Measurements from ENCODE around the gene TBC1D1. TPM values are rescaled to one million over a fixed set of nuclear protein-coding genes. Genes with fewer than 3 reads are reported as not detected.

TBC1D1 gene
- total RNA-seq, 1 donor from 2014 or later: 96.0 TPM

DNA sequence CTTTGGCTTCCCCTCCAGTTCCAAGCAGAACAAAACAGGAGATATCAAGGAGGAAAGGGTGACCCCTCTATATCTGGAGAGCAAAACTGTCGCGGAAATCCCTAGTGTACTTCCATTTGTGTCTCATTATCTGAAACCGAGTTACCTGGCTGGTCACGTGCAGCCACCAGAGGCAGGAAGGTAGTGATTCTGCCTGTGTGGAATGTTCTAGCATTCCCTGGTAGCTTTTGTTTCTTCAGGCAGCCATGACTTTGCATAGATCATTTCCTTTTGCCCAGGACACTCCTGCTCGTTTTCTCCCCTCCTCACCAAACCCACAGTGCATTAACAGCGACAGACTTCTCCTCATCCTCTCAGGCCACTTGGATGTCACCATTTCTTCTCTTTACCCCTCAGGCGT, 177.2 kb downstream of the TBC1D1 start:
- Histone ChIP-seq H3K4me3 (no peak overlapping the region), H3K27ac (no peak overlapping the region), H3K36me3 (no peaks in the 10 kb centered on the region), H3K27me3 (no peaks in the 10 kb centered on the region), H3K9me3 (no peaks in the 10 kb centered on the region), H3K4me1 (peaks cover 17% of the 10 kb centered on the region)
- intact Hi-C loops (cut with DNase I): no loop called here
- DNase-seq (ENCODE audit: extremely low spot score in 2 of 2): no peak
- TF ChIP-seq POLR2A (IDR thresholded peaks at IDR 0.05): no peak
- TF ChIP-seq, protein P1, sequence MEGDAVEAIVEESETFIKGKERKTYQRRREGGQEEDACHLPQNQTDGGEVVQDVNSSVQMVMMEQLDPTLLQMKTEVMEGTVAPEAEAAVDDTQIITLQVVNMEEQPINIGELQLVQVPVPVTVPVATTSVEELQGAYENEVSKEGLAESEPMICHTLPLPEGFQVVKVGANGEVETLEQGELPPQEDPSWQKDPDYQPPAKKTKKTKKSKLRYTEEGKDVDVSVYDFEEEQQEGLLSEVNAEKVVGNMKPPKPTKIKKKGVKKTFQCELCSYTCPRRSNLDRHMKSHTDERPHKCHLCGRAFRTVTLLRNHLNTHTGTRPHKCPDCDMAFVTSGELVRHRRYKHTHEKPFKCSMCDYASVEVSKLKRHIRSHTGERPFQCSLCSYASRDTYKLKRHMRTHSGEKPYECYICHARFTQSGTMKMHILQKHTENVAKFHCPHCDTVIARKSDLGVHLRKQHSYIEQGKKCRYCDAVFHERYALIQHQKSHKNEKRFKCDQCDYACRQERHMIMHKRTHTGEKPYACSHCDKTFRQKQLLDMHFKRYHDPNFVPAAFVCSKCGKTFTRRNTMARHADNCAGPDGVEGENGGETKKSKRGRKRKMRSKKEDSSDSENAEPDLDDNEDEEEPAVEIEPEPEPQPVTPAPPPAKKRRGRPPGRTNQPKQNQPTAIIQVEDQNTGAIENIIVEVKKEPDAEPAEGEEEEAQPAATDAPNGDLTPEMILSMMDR (IDR thresholded peaks at IDR 0.05): no peak
- no peak for TF ChIP-seq POLR2AphosphoS5 (IDR thresholded peaks at IDR 0.05; ENCODE audit: insufficient read depth in 1 of 2, low read depth in 1 of 2)

DNA sequence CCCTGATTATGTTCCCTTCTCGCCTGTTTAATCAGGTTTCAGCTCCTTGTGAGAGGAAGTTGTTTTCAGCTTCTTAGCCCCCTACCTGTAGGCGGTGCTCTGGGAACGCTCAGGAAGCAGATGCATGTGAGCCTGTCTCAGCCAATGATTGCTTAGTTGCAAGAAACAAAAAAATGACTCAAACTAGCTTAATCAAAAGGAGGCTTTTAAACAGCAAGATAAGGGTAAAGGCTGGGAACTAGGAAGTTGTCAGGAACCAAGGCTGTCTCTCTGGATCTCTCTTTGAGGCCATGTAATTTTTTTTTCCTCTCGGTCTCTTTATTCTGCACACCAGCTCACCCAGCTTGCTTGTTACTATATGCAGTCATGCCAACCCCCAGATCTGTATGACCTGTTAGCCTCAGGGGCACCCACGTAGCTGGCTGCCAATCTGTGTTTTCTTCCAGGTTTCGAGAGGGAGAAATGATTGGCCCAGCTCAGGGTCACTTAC, 178.4 kb downstream of the TBC1D1 start:
- Histone ChIP-seq H3K4me3 (no peak overlapping the region), H3K27ac (no peak overlapping the region), H3K9me3 (no peaks in the 10 kb centered on the region), H3K36me3 (no peaks in the 10 kb centered on the region), H3K4me1 (peaks cover 29% of the 10 kb centered on the region), H3K27me3 (no peaks in the 10 kb centered on the region)
- TF ChIP-seq POLR2AphosphoS5 (IDR thresholded peaks at IDR 0.05; ENCODE audit: insufficient read depth in 1 of 2, low read depth in 1 of 2) (peak in 1 of 2 donors; percentile 36), POLR2A (IDR thresholded peaks at IDR 0.05) (no peak)
- TF ChIP-seq, protein P1 (IDR thresholded peaks at IDR 0.05): peak in 1 of 3 experiments; percentile 18
- peak in 1 of 2 donors; percentile 49 for DNase-seq (ENCODE audit: extremely low spot score in 2 of 2)
- intact Hi-C loops (cut with DNase I): no loop called here

DNA sequence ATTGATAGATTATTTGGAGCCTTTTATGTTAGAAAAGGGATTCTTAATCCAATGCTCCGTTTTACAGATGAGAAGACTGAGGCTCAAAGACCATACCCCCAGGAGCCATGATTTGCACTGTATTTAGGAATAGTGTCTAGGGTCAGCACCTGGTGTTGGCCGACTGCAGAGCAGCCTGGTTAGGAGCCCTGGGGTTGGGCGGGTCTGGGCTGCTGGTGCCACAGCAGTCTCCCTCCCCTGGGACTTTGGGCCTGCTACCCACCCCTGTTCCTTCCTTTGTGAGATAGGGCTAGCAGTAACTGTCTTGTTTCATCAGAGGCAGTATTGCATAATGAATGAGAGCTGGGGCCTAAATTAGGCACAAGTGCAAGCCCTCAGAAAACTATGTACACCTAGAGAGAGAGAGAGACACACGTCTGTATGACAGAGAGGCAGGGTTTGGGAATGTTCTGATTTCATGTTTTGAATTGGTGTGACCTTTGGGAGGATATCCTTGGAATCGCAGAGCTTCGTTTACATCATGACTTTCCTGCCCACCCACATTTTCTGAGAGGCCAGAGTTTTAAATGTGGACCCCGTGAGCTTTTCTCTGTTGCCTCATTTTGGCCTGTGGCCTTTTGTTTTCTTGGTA, 181.0 kb downstream of the TBC1D1 start:
- no peaks in the 10 kb centered on the region for H3K27me3 ChIP-seq
- H3K4me1 ChIP-seq: peaks cover 50% of the 10 kb centered on the region
- peak in 1 of 2 donors; percentile 69 for DNase-seq (ENCODE audit: extremely low spot score in 2 of 2)
- intact Hi-C loops (cut with DNase I): loop anchor here (10.0 kb wide), 1 partner anchor 103 kb away; no protein-coding TSS in a partner anchor
- TF ChIP-seq POLR2AphosphoS5 (IDR thresholded peaks at IDR 0.05; ENCODE audit: insufficient read depth in 1 of 2, low read depth in 1 of 2) (peak in 1 of 2 donors; percentile 44), POLR2A (IDR thresholded peaks at IDR 0.05) (no peak)
- H3K36me3 ChIP-seq: no peaks in the 10 kb centered on the region
- no peak overlapping the region for H3K4me3 ChIP-seq
- no peaks in the 10 kb centered on the region for H3K9me3 ChIP-seq
- peak overlapping the region; percentile 72 for H3K27ac ChIP-seq

DNA sequence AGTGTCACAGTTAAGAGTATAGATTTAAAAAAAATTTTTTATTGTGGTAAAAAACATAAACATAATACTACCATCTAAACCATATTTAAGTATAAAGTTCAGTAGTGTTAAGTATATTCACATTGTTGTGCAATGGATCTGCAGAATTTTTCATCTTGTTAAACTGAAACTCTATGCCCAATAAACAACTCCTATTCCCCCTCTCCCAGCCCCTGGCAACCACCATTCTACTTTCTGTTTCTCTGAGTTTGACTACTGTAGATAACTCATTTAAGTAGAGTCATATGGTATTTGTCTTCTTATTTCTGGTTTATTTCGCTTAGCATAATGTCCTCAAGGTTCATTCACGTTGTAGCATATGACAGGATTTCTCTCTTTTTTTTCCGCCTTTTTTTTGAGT, 181.7 kb downstream of the TBC1D1 start:
- no peak overlapping the region for H3K4me3 ChIP-seq
- no peaks in the 10 kb centered on the region for H3K27me3 ChIP-seq
- TF ChIP-seq, protein P1 (IDR thresholded peaks at IDR 0.05): no peak
- TF ChIP-seq POLR2A (IDR thresholded peaks at IDR 0.05): no peak
- TF ChIP-seq POLR2AphosphoS5 (IDR thresholded peaks at IDR 0.05; ENCODE audit: insufficient read depth in 1 of 2, low read depth in 1 of 2): no peak
- intact Hi-C loops (cut with DNase I): loop anchor here (10.0 kb wide), 1 partner anchor 102 kb away; no protein-coding TSS in a partner anchor
- peaks cover 50% of the 10 kb centered on the region for H3K4me1 ChIP-seq
- no peaks in the 10 kb centered on the region for H3K36me3 ChIP-seq
- DNase-seq (ENCODE audit: extremely low spot score in 2 of 2): no peak
- no peaks in the 10 kb centered on the region for H3K9me3 ChIP-seq
- H3K27ac ChIP-seq: peak overlapping the region; percentile 72

DNA sequence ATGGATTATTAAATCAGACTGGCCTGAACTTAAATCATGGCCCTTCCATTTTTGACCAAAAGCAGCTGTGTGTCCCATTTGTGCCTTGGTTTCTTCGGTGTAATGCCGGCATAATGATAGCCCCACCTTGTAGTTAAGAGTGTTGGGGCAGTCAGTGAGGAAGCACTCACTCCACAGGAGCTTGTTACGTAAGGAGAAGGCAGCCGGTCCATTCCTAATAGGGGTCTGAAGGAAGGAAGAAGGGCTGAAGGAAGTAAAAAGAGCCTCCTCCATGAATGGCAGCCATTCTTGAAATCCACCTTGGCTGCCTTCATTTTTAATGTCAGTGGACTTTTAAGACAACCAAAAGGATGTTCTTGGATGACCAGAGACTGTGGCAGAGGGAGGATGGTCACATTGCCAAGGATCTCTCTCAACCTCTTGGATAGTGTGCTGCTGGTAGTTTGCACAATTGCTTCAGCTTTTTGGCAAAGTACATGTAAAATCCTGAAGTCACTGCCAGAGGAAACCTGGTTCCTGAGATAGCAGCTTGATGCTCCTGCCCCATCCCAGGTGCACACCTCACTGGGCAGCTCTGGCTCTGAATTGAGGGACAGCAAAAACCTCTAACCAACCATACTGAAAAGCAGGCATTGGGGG, 182.8 kb downstream of the TBC1D1 start:
- Histone ChIP-seq H3K36me3 (no peaks in the 10 kb centered on the region), H3K4me1 (peaks cover 58% of the 10 kb centered on the region), H3K27ac (peak overlapping the region; percentile 66), H3K9me3 (no peaks in the 10 kb centered on the region), H3K27me3 (no peaks in the 10 kb centered on the region), H3K4me3 (no peak overlapping the region)
- TF ChIP-seq POLR2A (IDR thresholded peaks at IDR 0.05) (no peak), POLR2AphosphoS5 (IDR thresholded peaks at IDR 0.05; ENCODE audit: insufficient read depth in 1 of 2, low read depth in 1 of 2) (no peak)
- TF ChIP-seq, protein P1 (IDR thresholded peaks at IDR 0.05): no peak
- intact Hi-C loops (cut with DNase I): loop anchor here (10.0 kb wide), 1 partner anchor 101 kb away; no protein-coding TSS in a partner anchor
- DNase-seq (ENCODE audit: extremely low spot score in 2 of 2): no peak

Measured in vagina (tissue), 2 donors.